PC-3 (cell line): Measurements from ENCODE around the gene ACTG2.

Experiments
- EZH2 ChIP-seq: fragments of 300-600 bp; sonication (generic); IDR thresholded peaks from one replicate; pipeline ENCODE4 v1.6.1; 2017; ENCODE audit warnings: antibody characterized with exemption, mild to moderate bottlenecking, low read length; ENCODE audit not compliant: unreplicated experiment
- EZH2phosphoT487 ChIP-seq: fragments of 300-600 bp; sonication (generic); IDR thresholded peaks from 2 replicates; pipeline ENCODE4 v1.6.1; 2018; ENCODE audit warnings: mild to moderate bottlenecking, antibody characterized with exemption, low read length, borderline replicate concordance
- TF ChIP-seq, protein P1 (sequence below): fragments of 300-600 bp; sonication (generic); conservative IDR thresholded peaks from 2 replicates; pipeline ENCODE4 v1.5.1; 2017; ENCODE audit warnings: antibody characterized with exemption, low read depth, mild to moderate bottlenecking, low read length

DNA sequence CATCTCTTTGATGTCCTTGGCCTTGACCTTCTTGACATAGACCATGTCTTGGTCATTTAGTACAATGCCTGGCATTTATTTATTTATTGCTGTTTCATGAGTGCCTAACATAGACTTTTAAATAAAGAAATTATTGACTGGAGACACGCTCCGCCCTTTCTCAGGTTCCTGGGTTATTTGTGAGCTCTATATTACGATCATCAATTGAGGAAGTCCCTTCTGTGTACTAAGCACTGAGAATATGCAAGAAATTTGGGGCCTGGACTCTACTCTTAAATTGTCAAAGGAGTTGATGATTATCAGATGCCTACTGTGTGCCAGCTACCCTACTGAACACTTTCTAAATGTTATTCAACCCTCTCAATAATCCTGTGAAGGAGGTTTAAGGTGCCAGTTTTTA lies 72.2 kb downstream of the ACTG2 start:
- TF ChIP-seq, protein P1, sequence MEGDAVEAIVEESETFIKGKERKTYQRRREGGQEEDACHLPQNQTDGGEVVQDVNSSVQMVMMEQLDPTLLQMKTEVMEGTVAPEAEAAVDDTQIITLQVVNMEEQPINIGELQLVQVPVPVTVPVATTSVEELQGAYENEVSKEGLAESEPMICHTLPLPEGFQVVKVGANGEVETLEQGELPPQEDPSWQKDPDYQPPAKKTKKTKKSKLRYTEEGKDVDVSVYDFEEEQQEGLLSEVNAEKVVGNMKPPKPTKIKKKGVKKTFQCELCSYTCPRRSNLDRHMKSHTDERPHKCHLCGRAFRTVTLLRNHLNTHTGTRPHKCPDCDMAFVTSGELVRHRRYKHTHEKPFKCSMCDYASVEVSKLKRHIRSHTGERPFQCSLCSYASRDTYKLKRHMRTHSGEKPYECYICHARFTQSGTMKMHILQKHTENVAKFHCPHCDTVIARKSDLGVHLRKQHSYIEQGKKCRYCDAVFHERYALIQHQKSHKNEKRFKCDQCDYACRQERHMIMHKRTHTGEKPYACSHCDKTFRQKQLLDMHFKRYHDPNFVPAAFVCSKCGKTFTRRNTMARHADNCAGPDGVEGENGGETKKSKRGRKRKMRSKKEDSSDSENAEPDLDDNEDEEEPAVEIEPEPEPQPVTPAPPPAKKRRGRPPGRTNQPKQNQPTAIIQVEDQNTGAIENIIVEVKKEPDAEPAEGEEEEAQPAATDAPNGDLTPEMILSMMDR = no peak
- no peak for TF ChIP-seq EZH2phosphoT487
- no peak for TF ChIP-seq EZH2
